Measurements from ENCODE around the gene ANKS1B. TPM values are rescaled to one million over a fixed set of nuclear protein-coding genes. Genes with fewer than 3 reads are reported as not detected.

The ANKS1B gene
- total RNA-seq, 1 donor from 2014 or later, result 2.4 TPM

GRCh38 chr12:99372257-99372920 is 612.3 kb downstream of the ANKS1B start:
- H3K27me3 Mint-ChIP-seq (ENCODE audit: low read depth, unreplicated experiment), result no peaks in the 10 kb centered on the region
- Histone ChIP-seq H3K9ac (ENCODE audit: low read length) (no peak overlapping the region), H3K36me3 (ENCODE audit: insufficient read depth, low read length) (no peaks in the 10 kb centered on the region), H2AFZ (ENCODE audit: low read depth, low read length) (no peak overlapping the region), H3K27me3 (ENCODE audit: insufficient read depth, low read length) (no peaks in the 10 kb centered on the region), H3K4me3 (ENCODE audit: insufficient read depth, low read depth, low read length) (no peak overlapping the region), H3K27ac (ENCODE audit: low read depth, low read length) (no peak overlapping the region), H3K79me2 (ENCODE audit: insufficient read depth, low read length) (no peaks in the 10 kb centered on the region), H3K4me2 (ENCODE audit: low read length) (no peak overlapping the region), H4K20me1 (ENCODE audit: insufficient read depth, low read length) (no peaks in the 10 kb centered on the region), H3K4me1 (ENCODE audit: insufficient read depth, low read length) (no peaks in the 10 kb centered on the region), H3K9me3 (ENCODE audit: insufficient read depth, low read depth, low read length) (no peaks in the 10 kb centered on the region)
- no peak overlapping the region for H3K27ac Mint-ChIP-seq (ENCODE audit: unreplicated experiment)
- no peak for TF ChIP-seq CTCF (IDR thresholded peaks at IDR 0.05; ENCODE audit: insufficient read depth, low read depth, low read length)
- H3K9me3 Mint-ChIP-seq (ENCODE audit: unreplicated experiment), result no peaks in the 10 kb centered on the region
- H3K36me3 Mint-ChIP-seq (ENCODE audit: low read depth, unreplicated experiment), result no peaks in the 10 kb centered on the region
- DNase-seq (ENCODE audit: low read depth), result no peak
- no peaks in the 10 kb centered on the region for H3K4me1 Mint-ChIP-seq (ENCODE audit: low read depth, unreplicated experiment)
- no peak overlapping the region for H3K4me3 Mint-ChIP-seq (ENCODE audit: unreplicated experiment)
- no peak for FAIRE-seq

GRCh38 chr12:99370421-99371138 is 614.2 kb downstream of the ANKS1B start:
- Histone ChIP-seq H4K20me1 (ENCODE audit: insufficient read depth, low read length) (no peaks in the 10 kb centered on the region), H3K27ac (ENCODE audit: low read depth, low read length) (no peak overlapping the region), H2AFZ (ENCODE audit: low read depth, low read length) (no peak overlapping the region), H3K4me1 (ENCODE audit: insufficient read depth, low read length) (no peaks in the 10 kb centered on the region), H3K4me3 (ENCODE audit: insufficient read depth, low read depth, low read length) (no peak overlapping the region), H3K27me3 (ENCODE audit: insufficient read depth, low read length) (no peaks in the 10 kb centered on the region), H3K36me3 (ENCODE audit: insufficient read depth, low read length) (no peaks in the 10 kb centered on the region), H3K4me2 (ENCODE audit: low read length) (no peak overlapping the region), H3K79me2 (ENCODE audit: insufficient read depth, low read length) (no peaks in the 10 kb centered on the region), H3K9ac (ENCODE audit: low read length) (no peak overlapping the region), H3K9me3 (ENCODE audit: insufficient read depth, low read depth, low read length) (no peaks in the 10 kb centered on the region)
- Mint-ChIP-seq H3K27ac (ENCODE audit: unreplicated experiment) (no peak overlapping the region), H3K9me3 (ENCODE audit: unreplicated experiment) (no peaks in the 10 kb centered on the region), H3K4me3 (ENCODE audit: unreplicated experiment) (no peak overlapping the region), H3K4me1 (ENCODE audit: low read depth, unreplicated experiment) (no peaks in the 10 kb centered on the region), H3K27me3 (ENCODE audit: low read depth, unreplicated experiment) (no peaks in the 10 kb centered on the region), H3K36me3 (ENCODE audit: low read depth, unreplicated experiment) (no peaks in the 10 kb centered on the region)
- DNase-seq (ENCODE audit: low read depth) (no peak), FAIRE-seq (no peak)
- no peak for TF ChIP-seq CTCF (IDR thresholded peaks at IDR 0.05; ENCODE audit: insufficient read depth, low read depth, low read length)
- no peak for TF ChIP-seq EZH2 (IDR thresholded peaks at IDR 0.05; ENCODE audit: insufficient read depth, low read length)

GRCh38 chr12:99367181-99367580 is 617.6 kb downstream of the ANKS1B start:
- no peaks in the 10 kb centered on the region for H3K36me3 ChIP-seq (ENCODE audit: insufficient read depth, low read length)
- Mint-ChIP-seq H3K27ac (ENCODE audit: unreplicated experiment) (no peak overlapping the region), H3K27me3 (ENCODE audit: low read depth, unreplicated experiment) (no peaks in the 10 kb centered on the region), H3K9me3 (ENCODE audit: unreplicated experiment) (no peaks in the 10 kb centered on the region), H3K4me3 (ENCODE audit: unreplicated experiment) (no peak overlapping the region), H3K4me1 (ENCODE audit: low read depth, unreplicated experiment) (no peaks in the 10 kb centered on the region), H3K36me3 (ENCODE audit: low read depth, unreplicated experiment) (no peaks in the 10 kb centered on the region)
- H3K9ac ChIP-seq (ENCODE audit: low read length), result no peak overlapping the region
- H3K79me2 ChIP-seq (ENCODE audit: insufficient read depth, low read length), result no peaks in the 10 kb centered on the region
- FAIRE-seq (no peak), DNase-seq (ENCODE audit: low read depth) (no peak)
- H3K4me3 ChIP-seq (ENCODE audit: insufficient read depth, low read depth, low read length), result no peak overlapping the region
- H2AFZ ChIP-seq (ENCODE audit: low read depth, low read length), result no peak overlapping the region
- no peak for TF ChIP-seq EZH2 (IDR thresholded peaks at IDR 0.05; ENCODE audit: insufficient read depth, low read length)
- no peak for TF ChIP-seq CTCF (IDR thresholded peaks at IDR 0.05; ENCODE audit: insufficient read depth, low read depth, low read length)
- no peak overlapping the region for H3K27ac ChIP-seq (ENCODE audit: low read depth, low read length)
- no peak overlapping the region for H3K4me2 ChIP-seq (ENCODE audit: low read length)
- no peaks in the 10 kb centered on the region for H4K20me1 ChIP-seq (ENCODE audit: insufficient read depth, low read length)
- H3K9me3 ChIP-seq (ENCODE audit: insufficient read depth, low read depth, low read length), result no peaks in the 10 kb centered on the region
- no peaks in the 10 kb centered on the region for H3K27me3 ChIP-seq (ENCODE audit: insufficient read depth, low read length)
- no peaks in the 10 kb centered on the region for H3K4me1 ChIP-seq (ENCODE audit: insufficient read depth, low read length)
